ENCODE data around the gene SMYD3.
A peak's percentile ranks its signal among the peaks of the same experiment; 100 is the strongest.

Gene SMYD3

DNA sequence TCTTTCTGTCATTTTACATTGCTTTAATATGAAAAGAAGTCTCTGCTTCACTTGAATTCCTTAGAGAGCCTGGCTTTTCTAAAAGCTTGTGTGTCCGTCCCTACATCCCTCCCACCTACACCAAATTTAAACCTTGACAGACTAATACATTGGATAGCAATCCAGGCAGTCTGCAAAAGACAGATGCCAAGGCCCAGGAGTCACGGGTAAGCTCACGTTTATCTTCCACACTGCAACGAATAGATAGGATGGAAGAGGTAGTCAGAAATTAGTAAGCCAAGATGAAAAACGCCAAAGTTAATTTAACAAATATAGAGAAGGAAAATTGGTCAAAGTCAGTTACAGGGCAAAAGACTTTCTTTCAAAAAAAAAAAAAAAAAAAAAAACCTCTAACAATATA is 338.1 kb downstream of the SMYD3 start:
- no peak for DNase-seq

DNA sequence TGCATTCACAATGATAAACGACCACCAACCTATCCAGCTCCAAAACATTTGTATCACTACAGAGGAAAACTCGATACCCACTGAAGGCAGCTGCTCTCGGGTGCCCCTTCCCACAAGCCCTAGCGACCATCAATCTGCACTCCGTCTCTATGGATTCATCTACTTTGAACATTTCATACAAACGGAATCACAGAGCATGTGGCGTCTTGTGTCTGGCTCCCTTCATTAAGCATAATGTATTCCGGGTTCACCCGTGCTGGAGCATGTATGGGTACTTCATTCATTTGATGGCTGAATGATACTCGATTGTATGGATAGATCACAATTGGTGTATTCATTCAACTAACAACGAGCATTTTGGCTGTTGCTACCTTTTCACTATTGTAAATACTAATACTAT is 340.2 kb downstream of the SMYD3 start:
- DNase-seq: no peak

DNA sequence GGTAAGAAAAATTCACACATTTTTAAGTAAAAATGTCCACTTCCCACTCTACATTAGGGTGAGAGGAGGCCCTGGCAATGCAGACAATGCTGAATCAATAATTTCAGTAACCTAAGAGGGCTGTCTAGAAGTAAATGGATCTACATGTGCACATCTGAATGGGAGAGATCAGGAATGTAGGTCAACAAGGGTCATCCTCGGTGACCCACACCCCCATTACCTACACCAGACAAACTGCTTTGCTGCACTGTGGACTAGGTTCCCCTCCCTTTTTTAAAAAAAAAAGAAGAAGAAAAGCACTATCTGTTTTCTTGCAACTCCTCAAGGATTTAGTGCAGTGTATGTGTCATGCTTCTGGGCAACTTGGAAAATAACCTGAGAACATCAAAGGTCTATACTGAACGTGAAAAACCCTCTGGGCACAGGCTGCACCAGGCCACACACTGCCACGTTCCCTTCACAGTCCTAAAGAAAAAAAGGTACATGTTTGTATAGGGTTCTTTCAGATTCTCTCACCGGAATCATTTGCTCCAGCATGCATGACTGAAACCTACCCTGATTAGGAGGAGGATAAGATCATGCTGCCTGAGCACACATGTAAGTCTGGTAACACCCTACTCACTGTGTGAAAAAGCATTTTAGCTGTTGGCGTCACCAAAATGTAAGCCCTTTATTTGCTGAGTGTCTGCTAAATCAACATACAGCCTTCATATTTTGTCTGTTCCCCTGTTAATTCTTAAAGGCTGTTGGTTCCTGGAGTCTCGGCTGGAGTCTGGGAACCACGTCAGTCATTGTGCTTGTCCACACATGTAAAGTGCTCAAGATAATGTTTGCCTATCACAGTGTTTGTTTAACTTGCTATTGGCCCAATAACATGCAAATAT is 341.0 kb downstream of the SMYD3 start:
- DNase-seq: no peak

DNA sequence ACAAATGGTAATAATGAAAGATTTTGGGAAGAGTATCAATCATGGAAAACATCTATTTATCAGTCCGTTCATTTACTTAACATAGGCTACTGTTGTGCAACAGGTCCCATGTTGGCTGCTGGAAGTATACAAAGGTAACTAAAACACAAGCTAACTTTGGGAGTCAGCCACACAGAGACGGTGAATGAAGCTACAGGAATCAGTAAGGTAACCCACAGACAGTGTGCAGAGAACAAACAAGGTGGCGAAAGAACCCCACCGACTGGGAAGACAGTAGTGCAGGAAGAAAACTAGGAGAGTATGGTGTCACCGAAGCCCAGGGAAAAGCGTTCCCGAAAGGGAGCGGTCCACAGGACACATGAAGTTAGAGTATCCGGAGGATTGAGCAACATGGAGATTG is 342.3 kb downstream of the SMYD3 start:
- no peak for DNase-seq

DNA sequence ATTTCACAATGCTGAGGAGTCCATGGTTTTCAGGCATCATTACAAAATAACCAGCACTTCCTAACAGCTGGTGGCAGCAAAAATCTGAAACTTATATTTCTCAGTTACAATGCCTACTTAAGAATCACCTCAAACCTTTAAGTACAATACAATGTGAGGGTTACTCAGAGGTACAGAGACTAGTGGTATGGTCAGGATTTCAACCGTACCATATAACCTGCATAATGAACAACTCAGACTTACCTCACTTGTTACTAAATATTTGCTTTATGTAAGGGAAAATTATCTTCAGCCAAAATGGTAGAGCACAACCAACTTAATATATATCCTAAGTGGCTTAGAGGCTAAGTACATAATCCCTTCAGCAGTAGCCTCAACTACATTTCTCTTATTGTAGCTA is 344.5 kb downstream of the SMYD3 start:
- DNase-seq: no peak

DNA sequence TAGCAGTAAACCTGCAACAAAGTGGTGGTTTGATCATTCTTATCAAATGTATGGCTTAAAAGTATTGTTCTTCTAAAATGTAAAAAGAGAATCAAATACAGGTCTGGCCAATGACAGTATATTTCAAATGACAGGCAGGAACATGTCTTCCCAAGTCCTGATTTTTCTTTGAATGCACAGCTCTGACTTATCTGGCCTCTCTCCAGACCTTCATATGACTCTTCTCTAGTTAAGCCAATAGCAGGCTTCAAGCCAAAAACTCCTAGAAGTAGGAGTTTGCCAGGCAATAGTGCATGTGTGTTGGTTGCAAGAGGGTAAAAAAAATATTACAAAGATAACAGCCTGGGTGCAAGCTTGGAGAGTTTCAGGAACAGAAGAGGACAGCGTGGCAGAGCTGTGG is 345.5 kb downstream of the SMYD3 start:
- DNase-seq: no peak

DNA sequence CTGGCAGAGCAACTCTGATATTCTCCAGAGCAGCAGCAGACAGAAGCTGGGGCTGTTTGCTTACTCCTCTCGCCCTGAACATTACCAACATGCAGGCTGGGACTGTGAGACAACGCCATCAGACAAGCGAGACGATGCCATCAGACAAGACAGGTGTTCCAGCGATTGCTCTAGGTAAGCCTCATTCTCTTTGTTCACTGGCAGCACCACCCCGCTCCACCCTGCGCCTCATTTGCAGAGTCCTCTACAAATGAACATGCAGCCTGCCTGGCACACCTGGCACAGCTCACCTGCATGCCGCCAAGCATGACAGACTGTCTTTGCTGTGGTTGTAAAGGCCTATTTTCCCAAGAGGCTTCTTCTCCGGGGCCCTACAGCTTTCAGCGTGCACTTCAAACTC is 346.2 kb downstream of the SMYD3 start:
- DNase-seq: no peak

DNA sequence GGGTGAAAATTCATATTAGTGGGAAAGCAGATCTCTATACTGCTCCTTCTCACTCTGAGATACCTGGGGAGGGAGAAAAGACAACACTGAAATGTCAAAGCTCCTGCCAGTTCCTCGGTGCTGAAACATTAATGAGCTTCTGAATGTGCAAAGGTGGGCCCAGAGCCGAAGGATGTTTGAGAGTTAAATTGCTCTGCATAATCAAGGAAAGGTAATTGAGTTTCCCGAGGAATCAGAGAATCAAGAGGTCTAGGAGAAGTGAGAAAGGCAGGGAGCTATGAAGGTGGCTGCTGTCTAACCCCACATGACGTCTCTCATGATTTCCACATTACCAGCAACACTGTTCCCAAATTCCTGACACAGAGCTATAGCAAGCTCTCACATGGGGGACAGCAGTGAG is 346.7 kb downstream of the SMYD3 start:
- DNase-seq: peak in 3 of 4 experiments; percentile 30 to 48 (median 40)

DNA sequence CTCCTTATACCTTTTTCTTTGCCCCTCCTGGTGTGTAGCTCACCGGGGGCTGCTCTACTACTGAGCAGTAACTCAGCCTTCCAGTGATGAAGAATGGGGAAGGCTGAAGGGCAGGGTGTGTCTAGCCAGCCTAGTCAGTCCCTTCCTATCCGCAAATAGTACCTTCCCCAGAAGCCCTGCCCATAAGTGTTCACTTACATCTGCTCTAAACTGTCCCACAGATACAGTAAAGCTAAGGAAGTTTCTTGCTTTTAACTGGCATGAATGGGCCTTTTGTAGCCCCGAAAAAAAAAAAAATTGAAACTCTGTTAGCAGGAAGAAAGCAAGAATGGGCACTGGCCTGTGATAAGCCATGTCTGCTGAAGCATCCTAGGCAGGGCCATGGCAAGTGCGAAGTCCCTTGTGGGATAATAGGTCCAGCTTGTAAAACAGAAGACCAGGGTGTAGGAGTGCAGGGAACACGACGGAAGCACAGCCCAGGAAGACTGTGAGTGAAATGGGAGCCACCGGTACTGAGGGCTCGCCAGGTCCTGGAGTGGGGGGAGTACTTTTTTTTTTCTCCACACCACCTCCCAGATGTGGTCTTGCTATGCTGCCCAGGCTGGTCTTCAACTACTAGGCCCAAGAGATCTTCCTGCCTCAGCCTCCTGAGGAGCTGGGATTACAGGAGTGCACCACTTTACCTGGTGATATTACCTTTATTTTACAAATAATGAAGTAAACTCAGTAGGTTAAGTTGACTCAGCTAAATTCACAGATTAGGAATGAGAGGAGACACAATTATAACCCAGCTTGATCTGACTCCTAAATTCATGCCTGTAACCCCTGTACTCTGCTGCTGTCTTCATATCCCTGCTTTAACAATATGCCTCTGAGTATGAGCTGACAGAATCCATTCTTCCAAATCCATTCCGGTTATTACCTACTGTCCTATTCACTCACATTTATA is 347.5 kb downstream of the SMYD3 start:
- DNase-seq: no peak

DNA sequence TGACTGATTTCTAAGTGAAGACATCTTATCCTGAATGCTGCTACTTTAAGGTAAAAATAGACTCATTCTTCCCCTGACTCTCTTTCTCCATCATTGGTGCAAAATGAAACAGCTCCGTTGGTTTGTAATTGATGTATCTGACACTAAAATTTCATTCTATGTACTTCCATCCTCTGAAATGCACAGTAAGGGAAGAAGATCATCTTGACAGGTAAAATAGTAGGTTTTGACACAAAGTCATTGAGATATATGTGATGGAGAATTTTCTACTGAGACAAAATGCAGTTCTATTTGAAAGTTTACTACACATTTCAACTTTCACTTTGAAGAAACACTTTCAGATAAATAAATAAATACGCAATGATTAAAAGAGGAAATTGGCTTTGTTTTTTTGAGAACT is 348.9 kb downstream of the SMYD3 start:
- DNase-seq: no peak

DNA sequence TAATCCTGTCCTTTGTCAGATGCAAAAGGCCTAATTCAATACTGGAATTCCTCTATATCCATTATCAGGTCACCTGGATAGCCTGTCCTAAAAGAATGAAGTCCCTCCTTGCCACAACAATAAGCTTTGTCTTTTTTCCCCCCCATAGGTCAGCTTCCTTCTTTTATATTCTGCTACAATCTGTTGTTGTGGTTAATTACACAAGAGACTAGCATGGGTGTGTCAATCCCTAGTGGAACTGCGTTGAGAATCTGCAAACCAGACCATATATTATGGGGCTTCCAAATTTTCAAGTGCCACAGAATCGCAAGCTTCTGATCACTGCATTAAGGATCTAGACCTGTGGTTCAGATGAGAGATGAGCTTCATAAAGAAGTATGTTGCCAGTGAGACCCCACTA is 349.6 kb downstream of the SMYD3 start:
- DNase-seq: peak; percentile 38 to 81 (median 62)

DNA sequence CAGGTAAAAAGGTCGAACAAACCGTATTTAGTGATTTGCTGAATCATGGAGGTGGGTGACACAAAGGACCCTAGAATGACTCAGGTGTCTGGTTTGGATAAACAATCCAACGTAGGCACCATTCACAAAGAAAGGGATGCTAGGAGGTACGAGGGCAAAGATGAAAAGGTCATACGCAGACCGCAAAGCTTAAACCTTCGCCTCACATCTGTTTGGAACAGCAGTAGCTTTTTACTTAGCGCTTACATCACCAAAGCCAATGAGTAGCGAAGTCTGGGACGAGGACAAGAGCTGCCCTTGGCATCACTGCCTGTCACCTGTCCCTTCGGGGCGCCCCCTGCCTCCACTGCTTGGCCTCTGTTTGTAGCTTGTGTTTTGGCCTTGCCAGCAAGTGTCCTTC is 350.2 kb downstream of the SMYD3 start:
- no peak for DNase-seq

DNA sequence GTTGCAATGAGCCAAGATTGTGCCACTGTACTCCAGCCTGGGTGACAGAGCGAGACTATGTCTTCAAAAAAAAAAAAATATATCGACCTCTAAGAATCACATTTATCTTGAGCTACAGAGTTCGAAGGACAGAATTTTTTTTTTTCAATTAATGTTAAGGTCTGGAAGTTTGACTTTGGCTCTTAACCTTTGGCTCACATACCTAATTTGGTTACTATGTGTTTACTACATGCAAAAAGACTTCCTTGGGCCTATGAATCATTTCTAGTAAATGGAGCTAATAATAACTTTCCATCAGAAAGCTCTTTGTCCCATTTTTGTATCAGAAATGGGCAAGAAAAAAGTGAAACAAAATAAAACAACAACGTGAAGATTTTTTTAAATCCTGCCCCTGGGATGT is 351.2 kb downstream of the SMYD3 start:
- peak in 1 of 4 experiments; percentile 40 for DNase-seq

DNA sequence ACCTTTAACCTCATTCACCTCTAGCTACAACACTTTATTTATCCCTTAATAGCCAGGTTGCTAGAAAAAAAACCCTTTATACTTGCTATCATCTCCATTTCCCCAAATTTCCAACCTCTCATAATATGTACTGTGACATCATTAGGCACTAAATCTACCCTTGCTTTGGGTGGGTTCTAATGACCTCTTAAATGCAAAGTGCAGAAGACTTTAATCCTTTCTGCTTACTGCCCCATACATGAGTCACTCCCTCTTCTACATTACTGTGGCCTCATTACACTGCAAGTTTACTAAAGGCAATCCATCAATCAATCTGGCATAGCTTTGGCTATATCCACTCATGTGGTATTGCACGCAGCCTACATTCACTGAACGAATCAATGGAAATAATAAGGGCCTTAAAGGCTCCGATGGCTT is 353.3 kb downstream of the SMYD3 start:
- DNase-seq: no peak

DNA sequence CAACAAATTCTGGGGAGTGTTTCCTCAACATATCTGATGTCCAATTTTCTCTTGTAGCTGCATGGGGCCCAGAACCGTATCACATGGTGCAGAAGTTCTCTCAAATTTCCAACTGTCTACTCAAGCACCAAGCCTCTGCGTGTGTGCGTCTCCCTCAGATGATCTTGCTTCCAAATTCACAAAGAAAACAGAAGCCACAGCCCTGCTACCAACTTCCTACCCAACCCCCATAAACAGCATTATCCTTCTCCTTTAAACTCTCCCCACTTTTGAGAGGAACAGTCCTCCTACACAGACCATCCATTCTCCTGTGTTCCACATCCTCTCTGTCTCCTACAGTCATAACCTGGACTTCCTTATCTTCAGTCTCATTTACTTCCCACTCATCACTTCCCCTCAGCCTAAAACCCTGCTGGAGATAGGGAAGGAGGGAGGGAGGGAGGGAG is 354.1 kb downstream of the SMYD3 start:
- peak; percentile 55 to 86 (median 76) for DNase-seq

DNA sequence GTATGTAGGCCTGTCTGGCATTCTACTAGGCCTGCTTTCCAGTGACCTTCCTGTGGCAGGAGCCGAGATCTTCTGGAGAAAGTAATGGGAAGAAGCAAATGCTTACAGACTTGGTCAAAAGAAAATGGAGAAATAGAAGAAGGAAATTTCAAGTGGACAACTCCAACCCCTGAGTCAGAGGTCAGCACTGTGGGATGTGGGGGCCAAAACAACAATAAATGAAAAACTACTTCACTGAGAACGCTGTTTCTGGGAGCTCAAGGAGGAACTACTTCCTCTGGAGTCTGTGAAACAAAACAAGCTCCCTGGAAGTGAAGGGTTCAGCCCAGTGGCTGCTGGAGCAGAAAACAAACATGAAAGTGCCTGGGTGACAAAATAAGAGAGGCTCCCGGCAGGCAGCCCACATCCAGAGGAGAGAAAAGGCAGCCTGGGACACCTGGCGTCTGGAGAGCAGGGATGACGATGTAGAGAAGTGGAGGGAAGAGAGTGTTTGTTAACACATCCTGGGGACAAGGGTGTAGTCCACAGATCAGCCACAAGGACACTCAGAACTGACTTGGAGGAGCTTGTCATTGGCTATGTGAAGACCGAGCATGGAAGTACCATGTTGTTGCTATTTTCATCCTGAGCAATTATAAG is 355.2 kb downstream of the SMYD3 start:
- peak; percentile 14 to 57 (median 36) for DNase-seq

DNA sequence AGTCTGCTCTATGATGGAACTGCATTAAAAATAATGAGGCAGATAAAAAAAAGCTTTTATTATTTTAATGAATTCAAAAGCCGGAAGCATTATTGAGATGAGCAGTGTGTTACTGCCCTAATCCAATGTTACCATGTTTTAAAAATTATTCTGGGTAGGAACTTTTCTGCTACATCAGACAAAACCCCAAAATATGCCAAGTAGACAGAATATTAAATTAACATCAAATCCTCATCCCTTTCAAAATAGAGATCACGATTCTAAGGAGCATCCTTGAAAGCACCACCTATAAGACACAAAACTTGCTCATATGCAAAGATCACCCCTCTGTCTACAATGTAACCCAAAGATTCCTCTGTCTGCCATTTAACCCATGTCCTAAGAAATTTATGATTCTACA is 357.5 kb downstream of the SMYD3 start:
- DNase-seq: no peak

DNA sequence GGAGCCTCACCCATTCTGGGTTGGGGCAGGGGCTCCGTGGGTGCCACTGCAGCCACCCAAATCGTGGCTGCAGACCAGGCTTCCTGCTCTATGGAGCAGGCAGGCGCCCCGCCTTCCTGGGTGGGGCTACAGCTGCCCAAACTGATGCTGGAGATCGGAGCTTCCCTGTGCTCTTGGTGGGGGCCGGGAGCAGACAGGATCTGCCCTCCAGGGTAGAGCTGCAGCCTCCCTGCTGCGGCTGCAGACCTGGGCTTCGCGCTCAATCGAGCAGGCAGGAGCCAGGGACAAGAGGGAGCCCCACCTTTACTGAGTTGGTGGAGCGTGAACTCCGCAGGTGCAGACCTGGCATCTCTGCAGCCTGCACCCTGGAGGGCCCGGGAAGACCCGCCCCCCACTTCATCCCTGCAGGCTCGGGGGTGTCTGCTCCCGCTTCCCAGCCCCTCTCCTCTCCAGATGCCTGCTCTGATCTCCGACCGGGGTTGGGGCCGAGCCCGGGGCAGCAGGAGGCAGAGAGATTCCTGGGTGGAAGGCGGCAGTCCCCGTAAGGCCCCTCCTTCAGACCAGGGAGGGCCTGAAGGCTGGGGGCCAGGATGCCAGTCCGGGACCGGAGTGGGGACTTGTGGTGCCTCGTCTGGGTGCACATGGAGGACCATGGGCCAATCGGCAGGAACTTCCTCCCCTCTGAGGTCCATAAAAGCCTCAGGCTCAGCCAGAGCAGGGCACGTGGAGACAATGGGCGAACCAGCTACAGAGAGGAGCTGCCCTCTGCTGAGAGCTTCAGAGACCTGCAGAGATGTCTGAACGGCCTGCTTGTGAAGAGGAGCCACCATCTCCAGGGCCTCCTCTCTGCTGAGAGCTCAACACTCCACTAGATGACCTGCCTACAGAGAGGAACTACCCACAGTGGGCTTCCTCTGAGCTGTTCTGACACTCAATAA is 359.3 kb downstream of the SMYD3 start:
- no peak for DNase-seq

DNA sequence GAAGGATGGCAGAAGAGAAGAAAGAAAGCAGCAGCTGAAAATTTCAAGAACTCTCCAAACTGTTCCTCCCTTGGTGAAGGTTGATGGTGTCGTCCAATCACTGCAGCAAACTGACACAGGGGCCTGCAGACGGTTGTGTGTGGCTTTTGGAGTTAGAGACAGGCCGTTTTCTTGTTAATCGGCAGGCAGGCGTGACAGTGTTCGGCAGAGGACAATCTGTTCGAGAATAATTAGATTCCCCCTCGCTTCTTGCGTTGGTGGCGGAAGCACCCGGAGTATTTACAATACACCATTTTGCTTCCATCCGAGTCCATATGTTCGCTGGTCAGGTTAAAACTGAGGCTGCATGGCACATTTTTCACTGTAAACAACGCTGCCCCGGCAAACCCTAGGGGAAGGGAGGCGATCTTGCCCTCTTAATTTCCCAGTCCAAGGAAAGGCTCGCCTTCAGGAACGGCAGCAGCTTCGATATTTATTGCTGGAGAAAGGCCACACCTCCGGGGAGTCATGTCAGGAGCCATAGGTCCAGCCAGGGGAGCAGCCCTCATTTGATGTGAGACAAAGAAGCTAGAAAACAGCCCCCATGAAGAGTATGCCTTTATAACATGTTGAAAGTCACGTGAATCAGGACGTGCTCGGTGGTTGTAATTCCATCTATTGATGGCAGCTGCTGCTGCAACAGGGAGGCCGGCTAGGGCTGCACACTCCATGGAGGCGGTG is 360.1 kb downstream of the SMYD3 start:
- DNase-seq: no peak

DNA sequence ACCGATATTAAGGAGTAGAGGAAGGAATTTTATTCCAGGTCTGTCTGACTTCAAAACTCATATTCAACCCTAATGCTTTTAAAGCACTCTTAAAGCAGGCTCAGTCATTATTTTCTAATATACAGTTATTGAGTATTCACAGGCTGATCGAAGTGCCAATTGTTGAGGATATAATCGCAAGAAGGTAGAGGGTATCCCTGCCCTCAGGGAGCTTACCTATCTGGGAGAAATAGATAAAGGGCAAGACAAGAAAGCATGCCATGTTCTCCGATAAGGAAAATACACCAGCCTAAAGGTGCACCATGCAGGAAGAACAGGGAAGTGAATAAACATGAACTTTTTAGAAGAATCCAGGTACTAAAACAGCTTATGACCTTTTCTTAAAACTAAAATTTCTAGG is 361.2 kb downstream of the SMYD3 start:
- DNase-seq: no peak

DNA sequence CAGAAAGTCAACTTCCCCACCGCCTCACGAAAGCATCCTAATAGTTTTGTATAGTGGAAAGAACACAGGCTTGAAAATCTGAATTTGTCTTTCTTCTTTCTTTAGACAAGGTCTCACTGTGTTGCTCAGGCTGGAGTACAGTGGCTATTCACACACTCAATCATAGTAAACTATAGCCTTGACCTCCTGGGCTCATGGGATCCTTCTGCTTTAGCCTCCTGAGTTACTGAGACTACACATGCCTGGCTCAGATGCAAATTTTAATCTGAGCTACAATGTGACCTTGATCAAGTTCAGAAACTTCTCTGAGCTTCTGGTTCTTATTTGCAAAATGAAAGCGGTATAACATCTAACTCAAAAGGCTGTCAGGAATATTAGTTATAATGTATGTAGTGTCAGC is 362.1 kb downstream of the SMYD3 start:
- no peak for DNase-seq
